ENCODE results near the gene ASAH2. TPM values are rescaled to one million over a fixed set of nuclear protein-coding genes. Genes with fewer than 3 reads are reported as not detected.
A peak's percentile ranks its signal among the peaks of the same experiment; 100 is the strongest.

The ASAH2 gene
- total RNA-seq, 1 experiment from 2014 or later, result 6.4 TPM

DNA sequence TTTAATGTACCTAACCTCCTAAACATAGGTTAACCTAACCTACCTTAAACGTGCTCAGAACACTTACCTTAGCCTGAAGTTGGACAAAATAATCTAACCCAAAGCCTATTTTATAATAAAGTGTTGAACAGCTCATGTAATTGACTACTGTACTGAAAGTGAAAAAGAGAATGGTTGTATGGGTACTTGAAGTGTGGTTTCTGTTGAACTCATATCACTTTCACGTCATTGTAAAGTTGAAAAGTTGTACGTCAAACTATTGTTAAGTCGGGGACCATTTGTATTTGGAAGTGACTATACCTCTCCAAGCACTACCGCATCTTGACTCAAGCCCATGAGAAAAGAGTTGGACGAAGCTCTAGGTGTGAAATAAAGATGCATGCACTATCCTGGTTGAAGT, 37.9 kb upstream of the ASAH2 start:
- TF ChIP-seq, protein P1, sequence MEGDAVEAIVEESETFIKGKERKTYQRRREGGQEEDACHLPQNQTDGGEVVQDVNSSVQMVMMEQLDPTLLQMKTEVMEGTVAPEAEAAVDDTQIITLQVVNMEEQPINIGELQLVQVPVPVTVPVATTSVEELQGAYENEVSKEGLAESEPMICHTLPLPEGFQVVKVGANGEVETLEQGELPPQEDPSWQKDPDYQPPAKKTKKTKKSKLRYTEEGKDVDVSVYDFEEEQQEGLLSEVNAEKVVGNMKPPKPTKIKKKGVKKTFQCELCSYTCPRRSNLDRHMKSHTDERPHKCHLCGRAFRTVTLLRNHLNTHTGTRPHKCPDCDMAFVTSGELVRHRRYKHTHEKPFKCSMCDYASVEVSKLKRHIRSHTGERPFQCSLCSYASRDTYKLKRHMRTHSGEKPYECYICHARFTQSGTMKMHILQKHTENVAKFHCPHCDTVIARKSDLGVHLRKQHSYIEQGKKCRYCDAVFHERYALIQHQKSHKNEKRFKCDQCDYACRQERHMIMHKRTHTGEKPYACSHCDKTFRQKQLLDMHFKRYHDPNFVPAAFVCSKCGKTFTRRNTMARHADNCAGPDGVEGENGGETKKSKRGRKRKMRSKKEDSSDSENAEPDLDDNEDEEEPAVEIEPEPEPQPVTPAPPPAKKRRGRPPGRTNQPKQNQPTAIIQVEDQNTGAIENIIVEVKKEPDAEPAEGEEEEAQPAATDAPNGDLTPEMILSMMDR (conservative IDR thresholded peaks at IDR 0.05; ENCODE audit: low read depth, low read length), result no peak
- no peak for TF ChIP-seq EZH2 (IDR thresholded peaks at IDR 0.05; ENCODE audit: borderline replicate concordance, low read depth, low read length, poor library complexity, severe bottlenecking)
- ChIA-PET POLR2A (ENCODE audit: low non-redundant PET) (no interaction called here), CTCF (no interaction called here)
- intact Hi-C loops (cut with micrococcal nuclease; ENCODE audit: unreplicated experiment), result no loop called here
- no peak for DNase-seq (ENCODE audit: low spot score)
- no peaks in the 10 kb centered on the region for H3K27me3 ChIP-seq (replicated peaks; ENCODE audit: insufficient read depth, low read depth, low read length, poor library complexity)
- no peaks in the 10 kb centered on the region for H3K36me3 ChIP-seq (ENCODE audit: insufficient read depth, low read length, poor library complexity, severe bottlenecking)
- H3K27ac ChIP-seq (ENCODE audit: low read depth, low read length, poor library complexity, severe bottlenecking), result no peak overlapping the region
- BruUV-seq (replicated peaks), result no TSS peak
- H3K4me3 ChIP-seq (ENCODE audit: low read depth, low read length, poor library complexity, severe bottlenecking), result no peak overlapping the region
- no peaks in the 10 kb centered on the region for H3K4me1 ChIP-seq (ENCODE audit: insufficient read depth, low read length, poor library complexity, severe bottlenecking)
- H3K9me3 ChIP-seq (ENCODE audit: low read depth, low read length, poor library complexity, severe bottlenecking), result no peaks in the 10 kb centered on the region

DNA sequence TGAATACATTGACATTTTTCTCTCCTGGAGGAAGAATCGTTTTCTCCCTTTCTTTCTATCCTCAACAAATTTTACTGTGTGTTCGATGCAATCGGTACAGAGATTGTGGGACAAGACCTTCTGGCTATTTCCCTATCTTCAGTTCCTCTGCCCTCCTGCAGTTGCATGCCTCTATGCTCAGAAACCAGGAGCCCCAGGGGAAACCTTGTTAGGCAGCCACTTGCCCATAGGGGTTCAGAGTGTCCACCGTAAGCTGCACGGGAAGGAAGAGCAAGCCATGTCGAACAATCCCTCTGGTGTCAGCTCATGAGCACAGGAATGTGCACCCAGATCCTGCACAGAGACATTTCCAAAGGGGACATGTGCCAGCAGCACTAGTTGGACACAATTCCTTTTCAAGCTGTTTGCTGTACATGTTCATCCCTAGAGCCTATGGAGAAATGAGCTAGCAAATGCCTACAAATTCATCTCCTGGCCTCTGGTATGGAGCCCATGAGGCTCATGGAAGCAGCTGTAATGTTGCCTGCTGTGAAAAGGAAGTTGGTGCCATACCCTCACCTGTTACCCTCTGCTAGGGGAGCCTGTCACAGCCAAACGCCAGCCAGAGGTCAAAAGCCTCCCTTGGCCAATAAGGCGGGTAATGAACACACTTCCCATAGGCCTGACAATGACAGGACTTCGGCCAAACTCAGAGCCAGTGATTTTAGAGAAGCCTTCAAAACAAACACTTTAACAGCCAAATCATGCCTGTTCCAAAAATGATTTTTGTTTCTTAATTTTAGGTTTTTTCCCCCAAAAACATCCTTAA, 35.9 kb upstream of the ASAH2 start:
- no peak overlapping the region for H3K27ac ChIP-seq (ENCODE audit: low read depth, low read length, poor library complexity, severe bottlenecking)
- H3K36me3 ChIP-seq (ENCODE audit: insufficient read depth, low read length, poor library complexity, severe bottlenecking), result no peaks in the 10 kb centered on the region
- H3K4me3 ChIP-seq (ENCODE audit: low read depth, low read length, poor library complexity, severe bottlenecking), result no peak overlapping the region
- BruUV-seq (replicated peaks), result no TSS peak
- TF ChIP-seq EZH2 (IDR thresholded peaks at IDR 0.05; ENCODE audit: borderline replicate concordance, low read depth, low read length, poor library complexity, severe bottlenecking), result no peak
- TF ChIP-seq, protein P1 (conservative IDR thresholded peaks at IDR 0.05; ENCODE audit: low read depth, low read length), result no peak
- ChIA-PET CTCF (interaction anchor here (0.7 kb wide), 1 partner anchor 11 kb away, joined by 3 read pairs; no protein-coding TSS in a partner anchor), POLR2A (ENCODE audit: low non-redundant PET) (no interaction called here)
- H3K27me3 ChIP-seq (replicated peaks; ENCODE audit: insufficient read depth, low read depth, low read length, poor library complexity), result peaks cover 12% of the 10 kb centered on the region
- H3K4me1 ChIP-seq (ENCODE audit: insufficient read depth, low read length, poor library complexity, severe bottlenecking), result no peaks in the 10 kb centered on the region
- DNase-seq (ENCODE audit: low spot score), result no peak
- intact Hi-C loops (cut with micrococcal nuclease; ENCODE audit: unreplicated experiment), result no loop called here
- H3K9me3 ChIP-seq (ENCODE audit: low read depth, low read length, poor library complexity, severe bottlenecking), result no peaks in the 10 kb centered on the region

DNA sequence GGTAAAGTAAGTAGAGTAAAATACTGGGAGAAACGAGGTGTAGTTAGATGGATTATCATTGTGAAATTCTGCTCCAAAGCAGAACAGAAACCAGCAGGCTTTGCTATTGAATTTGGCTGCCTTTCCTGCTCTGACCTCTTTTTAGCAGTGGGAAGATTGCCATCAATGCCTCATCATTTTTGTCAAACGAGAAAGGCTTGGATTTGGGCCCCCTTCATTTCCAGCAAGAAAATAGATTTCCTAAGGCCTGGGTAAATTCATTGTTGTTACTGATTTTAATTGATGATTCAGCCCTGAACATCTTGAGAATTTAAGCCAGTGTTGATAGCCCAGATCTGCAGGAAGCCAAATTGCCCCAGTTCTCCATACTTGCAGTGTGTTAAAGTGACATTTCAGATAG, 35.2 kb upstream of the ASAH2 start:
- CTCF ChIA-PET, result no interaction called here
- no peak overlapping the region for H3K4me3 ChIP-seq (ENCODE audit: low read depth, low read length, poor library complexity, severe bottlenecking)
- POLR2A ChIA-PET (ENCODE audit: low non-redundant PET), result no interaction called here
- no peaks in the 10 kb centered on the region for H3K36me3 ChIP-seq (ENCODE audit: insufficient read depth, low read length, poor library complexity, severe bottlenecking)
- intact Hi-C loops (cut with micrococcal nuclease; ENCODE audit: unreplicated experiment), result no loop called here
- no peaks in the 10 kb centered on the region for H3K4me1 ChIP-seq (ENCODE audit: insufficient read depth, low read length, poor library complexity, severe bottlenecking)
- BruUV-seq (replicated peaks), result no TSS peak
- peaks cover 12% of the 10 kb centered on the region for H3K27me3 ChIP-seq (replicated peaks; ENCODE audit: insufficient read depth, low read depth, low read length, poor library complexity)
- no peaks in the 10 kb centered on the region for H3K9me3 ChIP-seq (ENCODE audit: low read depth, low read length, poor library complexity, severe bottlenecking)
- TF ChIP-seq EZH2 (IDR thresholded peaks at IDR 0.05; ENCODE audit: borderline replicate concordance, low read depth, low read length, poor library complexity, severe bottlenecking), result no peak
- TF ChIP-seq, protein P1 (conservative IDR thresholded peaks at IDR 0.05; ENCODE audit: low read depth, low read length), result no peak
- peak; percentile 28 for DNase-seq (ENCODE audit: low spot score)
- H3K27ac ChIP-seq (ENCODE audit: low read depth, low read length, poor library complexity, severe bottlenecking), result no peak overlapping the region

Measured in A673 (cell line).